Activated T-cell treated with anti-CD3 and anti-CD28 coated beads for 1 hour (primary cell): ENCODE data around the gene PPFIBP1.
"Not testable (repeated sequence)": the region's sequence is repeated elsewhere in the genome, so short reads cannot be mapped to it uniquely, and the experiment has no call there.

Experiments used
- DNase-seq: peaks from one replicate; pipeline ENCODE4 v3.0.0-alpha.2; 2020; ENCODE audit warnings: low read depth

The PPFIBP1 gene

DNA sequence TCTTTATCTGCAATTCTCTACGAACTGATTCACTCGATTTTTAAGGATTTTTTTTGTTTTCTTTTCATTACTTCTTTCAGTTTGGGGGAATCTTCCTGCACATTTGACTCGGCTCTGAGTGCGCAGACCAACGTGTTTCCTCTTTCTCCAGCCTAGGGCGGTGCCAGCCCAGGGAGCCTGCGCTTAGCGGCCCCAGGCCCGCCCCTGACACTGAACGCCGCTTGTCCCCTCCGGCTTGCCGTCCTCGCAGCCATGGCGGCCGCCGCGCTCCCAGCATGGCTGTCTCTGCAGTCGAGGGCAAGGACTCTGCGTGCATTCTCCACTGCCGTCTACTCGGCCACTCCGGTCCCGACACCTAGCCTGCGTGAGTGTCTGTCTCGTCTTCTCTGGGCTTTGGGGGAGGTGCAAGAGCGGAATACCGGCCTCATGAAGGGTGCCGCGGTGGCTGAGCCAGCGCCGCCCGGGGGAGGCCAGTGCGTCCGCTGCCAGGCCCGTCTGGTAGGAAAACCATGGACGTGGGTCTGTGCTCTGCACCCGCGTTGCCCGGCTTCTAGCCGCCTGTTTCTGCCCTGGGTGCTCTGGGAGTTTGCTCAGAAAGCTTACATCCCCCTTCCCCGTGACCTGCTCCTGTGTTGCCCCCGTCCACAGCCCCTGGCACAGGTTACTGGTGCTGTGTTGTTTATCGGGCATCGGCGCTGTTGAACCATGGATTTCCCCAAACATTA is 186.7 kb downstream of the PPFIBP1 start, which contains the start of gene MRPS35:
TSS of gene MRPS35 (plus strand) at position 241 of the 725 bp plus-strand sequence. CDS start at position 253, 12 bp downstream.
- DNase-seq: peak; percentile 84

DNA sequence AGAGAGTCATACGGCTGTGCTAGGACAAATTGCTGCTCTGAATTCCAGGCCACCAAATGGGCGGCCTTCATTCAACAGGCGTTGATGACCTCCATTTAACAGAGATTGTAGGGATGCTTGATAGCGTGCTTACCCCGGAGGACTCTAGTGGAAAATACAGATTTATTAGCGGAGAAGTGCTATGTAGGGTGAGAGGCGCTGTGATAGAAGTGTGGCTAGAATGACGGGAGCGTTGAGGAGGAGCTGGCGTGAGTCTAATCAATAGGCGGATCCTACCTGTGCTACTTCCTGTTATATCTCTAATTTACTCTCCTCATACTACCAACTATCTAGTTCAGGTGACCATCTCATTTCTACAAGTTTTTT is 187.3 kb downstream of the PPFIBP1 start:
- no peak for DNase-seq

DNA sequence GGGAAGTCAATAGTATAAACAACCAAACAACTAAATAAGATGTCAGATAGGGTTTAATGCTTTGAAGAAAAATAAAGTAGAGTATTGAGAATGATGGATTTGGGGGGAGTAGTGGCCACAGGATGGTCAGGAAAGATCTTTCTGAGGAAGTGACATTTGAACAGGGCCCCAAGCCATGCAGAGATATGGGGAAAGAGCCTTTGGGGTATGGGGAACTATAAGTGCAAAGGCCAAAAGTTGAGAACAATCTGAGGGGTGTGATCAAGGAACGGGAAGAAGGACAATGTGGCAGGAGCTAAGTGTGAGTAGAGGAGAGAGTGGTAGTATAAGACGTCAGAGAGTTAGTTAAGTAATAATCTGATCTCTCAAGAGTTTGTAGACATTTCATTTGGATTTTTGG is 188.0 kb downstream of the PPFIBP1 start:
- no peak for DNase-seq

DNA sequence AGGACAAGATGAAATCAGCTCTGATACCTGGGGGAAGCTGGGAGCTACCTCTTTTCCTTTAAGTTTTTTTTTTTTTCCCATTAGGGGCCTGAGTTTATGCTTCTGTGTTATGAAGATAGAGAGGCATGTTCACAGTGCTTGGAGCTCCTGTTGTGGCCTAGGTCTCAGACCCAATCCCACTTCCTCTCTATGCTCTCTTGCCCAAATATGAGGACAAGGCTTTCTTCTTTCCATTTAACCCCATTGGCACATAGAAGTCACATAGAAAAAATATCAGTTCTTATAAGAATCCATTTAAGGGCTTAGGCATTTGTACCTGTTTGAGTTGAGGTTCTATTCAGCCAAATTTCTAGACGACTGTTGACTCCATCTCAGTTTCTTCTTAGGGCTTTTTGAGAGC is 199.2 kb downstream of the PPFIBP1 start:
- no peak for DNase-seq

DNA sequence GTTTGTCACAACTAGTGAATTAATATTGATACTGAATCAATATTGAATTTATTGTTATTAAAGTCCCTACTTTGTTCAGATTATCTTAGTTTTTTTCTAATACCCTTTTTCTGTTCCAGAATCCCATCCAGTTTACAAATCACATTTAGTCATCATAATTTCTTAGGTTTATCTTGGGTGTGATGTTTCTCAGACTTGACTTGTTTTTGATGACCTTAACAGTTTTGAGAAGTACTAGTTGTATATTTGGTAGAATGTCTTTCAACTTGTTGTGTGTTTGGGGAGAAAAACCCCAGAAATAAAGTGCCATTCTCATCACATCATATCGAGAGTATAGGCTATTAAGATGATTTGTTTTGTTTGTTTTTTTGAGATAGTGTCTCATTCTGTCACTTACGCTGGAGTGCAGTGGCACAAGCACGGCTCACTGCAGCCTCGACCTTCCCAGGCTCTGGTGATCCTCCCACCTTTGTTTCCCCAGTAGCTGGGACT is 206.1 kb downstream of the PPFIBP1 start:
- no peak for DNase-seq

DNA sequence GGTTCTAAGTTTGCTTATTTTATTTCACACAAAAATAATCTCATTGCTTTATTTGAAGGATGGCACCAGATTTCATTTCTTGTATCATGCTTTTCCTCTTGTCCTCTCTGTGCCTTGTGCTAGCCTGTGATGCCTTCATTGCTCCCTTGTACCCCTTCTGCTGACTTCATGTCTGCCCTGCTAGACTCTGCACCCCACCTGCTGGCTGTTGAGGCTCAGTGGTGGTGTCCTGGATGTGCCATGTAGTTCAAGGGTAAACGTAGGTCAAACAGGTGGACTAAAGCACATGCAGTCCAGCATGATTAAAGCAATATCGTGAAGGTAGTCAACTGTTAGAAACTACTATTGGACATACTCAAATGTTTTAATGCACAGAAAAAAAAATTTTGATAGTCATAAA is 208.3 kb downstream of the PPFIBP1 start:
- DNase-seq: no peak

DNA sequence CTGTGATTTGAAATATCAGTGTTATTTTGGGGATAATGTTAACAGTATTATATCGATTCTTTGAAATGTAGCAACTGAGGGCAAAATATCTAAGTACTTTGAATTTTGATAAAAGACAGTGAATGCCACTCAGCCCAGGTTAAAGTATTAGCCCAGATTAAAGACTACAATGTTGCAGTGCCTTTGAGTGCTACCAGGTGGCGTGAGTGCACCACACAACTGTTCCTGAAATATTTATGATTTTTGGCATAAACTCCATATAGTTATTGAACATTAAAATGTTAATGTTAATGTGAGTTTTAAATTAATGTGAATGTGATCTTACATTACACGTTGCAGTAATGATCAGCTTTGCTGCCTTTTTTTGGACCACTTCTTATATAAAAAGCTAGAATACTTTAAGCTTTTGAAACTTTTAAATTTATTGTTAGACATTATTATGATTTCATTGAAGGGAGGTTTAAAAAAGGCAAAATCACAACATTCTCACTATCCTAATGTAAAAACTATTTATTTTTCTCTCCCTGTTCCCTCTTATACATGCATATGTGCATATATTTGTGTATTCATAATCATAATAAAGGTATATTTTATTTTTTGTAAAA is 209.1 kb downstream of the PPFIBP1 start:
- no peak for DNase-seq

DNA sequence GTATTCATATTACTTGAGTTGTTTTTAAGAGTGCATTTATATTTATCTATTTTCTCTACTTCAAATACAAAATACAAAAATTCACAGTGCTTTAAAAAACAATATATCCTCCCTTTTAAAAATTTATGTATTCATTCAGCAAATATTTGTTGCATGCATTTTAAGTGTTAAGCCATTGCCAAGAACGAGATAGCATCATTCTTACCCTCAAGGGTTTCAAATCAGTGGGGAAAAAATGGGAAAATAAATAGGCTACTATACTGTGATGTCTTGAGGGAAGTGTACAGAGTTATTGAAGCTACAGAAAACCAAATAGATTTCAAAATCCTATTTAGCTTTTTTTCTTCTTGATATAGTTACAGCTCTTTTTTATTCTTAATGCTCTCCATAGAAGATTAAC is 209.8 kb downstream of the PPFIBP1 start:
- DNase-seq: no peak

DNA sequence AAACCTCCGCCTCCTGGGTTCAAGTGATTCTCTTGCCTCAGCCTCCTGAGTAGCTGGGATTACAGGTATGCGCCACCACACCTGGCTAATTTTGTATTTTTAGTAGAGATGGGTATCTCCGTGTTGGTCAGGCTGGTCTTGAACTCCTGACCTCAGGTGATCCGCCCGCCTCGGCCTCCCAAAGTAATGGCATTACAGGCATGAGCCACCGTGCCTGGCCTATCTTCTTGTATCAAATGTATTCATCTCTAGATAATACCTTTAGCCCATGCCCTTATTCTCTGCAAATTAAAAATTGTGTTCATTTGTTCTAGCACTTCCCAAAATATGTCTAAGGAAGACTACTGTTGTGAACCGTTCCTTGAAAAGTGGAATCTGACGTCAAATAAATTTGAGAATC is 210.3 kb downstream of the PPFIBP1 start:
- not testable (repeated sequence) for DNase-seq

DNA sequence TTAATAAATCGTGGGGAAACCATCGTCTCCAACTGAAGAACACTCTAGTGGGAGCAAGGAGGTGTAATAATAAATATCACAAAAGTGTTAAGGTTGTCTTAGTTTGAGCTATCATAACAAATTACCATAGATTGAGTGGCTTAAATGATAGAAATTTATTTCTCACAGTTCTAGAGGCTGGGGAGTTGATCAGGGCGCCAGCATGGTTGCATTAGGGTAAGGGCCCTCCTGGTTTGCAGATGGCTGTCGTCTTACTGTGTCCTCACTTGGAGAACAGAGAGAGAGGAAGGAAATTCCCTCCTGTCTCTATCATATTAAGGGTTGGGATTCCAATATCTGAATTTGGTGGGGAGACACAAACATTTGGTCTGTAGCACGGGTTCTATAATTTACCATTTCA is 219.6 kb downstream of the PPFIBP1 start:
- no peak for DNase-seq
